Neuronal stem cell (in vitro differentiated cells): ENCODE measurements around the gene DMD.

Experiments
- DNase-seq: peaks from one replicate; pipeline ENCODE4 v3.0.0-alpha.2; 2013; ENCODE audit warnings: low spot score
- H2AFZ ChIP-seq: one replicate; pipeline ENCODE4 v1.6.1; 2013; ENCODE audit warnings: mild to moderate bottlenecking, low read length, inconsistent platforms
- H2AK5ac ChIP-seq: 2 replicates; pipeline ENCODE4 v1.6.1; 2013; ENCODE audit warnings: low read depth, mild to moderate bottlenecking, inconsistent platforms, low read length, moderate library complexity, mixed read lengths
- H2BK120ac ChIP-seq: 2 replicates; pipeline ENCODE4 v1.6.1; 2013; ENCODE audit warnings: low read depth, mild to moderate bottlenecking, inconsistent platforms, low read length, moderate library complexity, mixed read lengths
- H2BK12ac ChIP-seq: one replicate; pipeline ENCODE4 v1.6.1; 2013; ENCODE audit warnings: low read length, inconsistent platforms
- H2BK15ac ChIP-seq: 2 replicates; pipeline ENCODE4 v1.6.1; 2013; ENCODE audit warnings: mild to moderate bottlenecking, low read length, inconsistent platforms, mixed read lengths
- H2BK5ac ChIP-seq: one replicate; pipeline ENCODE4 v1.6.1; 2013; ENCODE audit warnings: inconsistent platforms, mild to moderate bottlenecking, low read length, moderate library complexity
- H3K14ac ChIP-seq: one replicate; pipeline ENCODE4 v1.6.1; 2013; ENCODE audit warnings: low read length, inconsistent platforms
- H3K18ac ChIP-seq: 2 replicates; pipeline ENCODE4 v1.6.1; 2013; ENCODE audit warnings: low read length, inconsistent platforms
- H3K23ac ChIP-seq: 2 replicates; pipeline ENCODE4 v1.6.1; 2013; ENCODE audit warnings: low read depth, mild to moderate bottlenecking, mixed read lengths, low read length, inconsistent platforms; ENCODE audit not compliant: poor library complexity
- H3K27ac ChIP-seq: replicated peaks from 3 replicates; pipeline ENCODE4 v1.5.1; 2013; ENCODE audit warnings: low read length, inconsistent platforms
- H3K27me3 ChIP-seq, 3 experiments: 2 replicates each; pipeline ENCODE4 v1.6.1; 2013; ENCODE audit warnings: low read length in 3 of 3, mild to moderate bottlenecking in 2 of 3, inconsistent platforms in 1 of 3, low read depth in 1 of 3, mixed read lengths in 1 of 3, moderate library complexity in 1 of 3; ENCODE audit not compliant: control insufficient read depth in 3 of 3, insufficient read depth in 3 of 3
- H3K36me3 ChIP-seq, 2 donors: replicated peaks in 1 of 2; 2 replicates each; pipeline ENCODE4 v1.6.1; 2013; ENCODE audit warnings: low read length in 2 of 2; ENCODE audit not compliant: control insufficient read depth in 2 of 2, insufficient read depth in 2 of 2
- H3K4ac ChIP-seq: 2 replicates; pipeline ENCODE4 v1.6.1; 2013; ENCODE audit warnings: inconsistent platforms, mild to moderate bottlenecking, low read length, moderate library complexity
- H3K4me1 ChIP-seq, 2 donors: 1 replicate in 1 of 2; 2 replicates in 1 of 2; pipeline ENCODE4 v1.6.1; 2013; ENCODE audit warnings: low read length in 2 of 2, low read depth in 1 of 2; ENCODE audit not compliant: control insufficient read depth in 2 of 2, insufficient read depth in 1 of 2
- H3K4me2 ChIP-seq: one replicate; pipeline ENCODE4 v1.6.1; 2013; ENCODE audit warnings: mild to moderate bottlenecking, low read length, inconsistent platforms; ENCODE audit not compliant: insufficient read depth, poor library complexity, severe bottlenecking
- H3K4me3 ChIP-seq, 2 donors: 2 replicates each; pipeline ENCODE4 v1.5.1; 2013; ENCODE audit warnings: low read length in 2 of 2, mild to moderate bottlenecking in 2 of 2, inconsistent platforms in 1 of 2, moderate library complexity in 1 of 2
- H3K79me1 ChIP-seq: one replicate; pipeline ENCODE4 v1.6.1; 2013; ENCODE audit warnings: low read depth, mild to moderate bottlenecking, inconsistent platforms, low read length, moderate library complexity
- H3K9ac ChIP-seq: one replicate; pipeline ENCODE4 v1.6.1; 2013; ENCODE audit warnings: mild to moderate bottlenecking, low read depth, low read length, inconsistent platforms; ENCODE audit not compliant: poor library complexity
- H3K9me3 ChIP-seq, 2 donors: replicated peaks in 1 of 2; 2 replicates each; pipeline versions ENCODE3 to v1.6.1; 2013; ENCODE audit warnings: low read length in 2 of 2, mild to moderate bottlenecking in 2 of 2, inconsistent platforms in 1 of 2, low read depth in 1 of 2, mixed read lengths in 1 of 2, moderate library complexity in 1 of 2; ENCODE audit not compliant: control insufficient read depth in 2 of 2, insufficient read depth in 1 of 2
- H4K8ac ChIP-seq: one replicate; pipeline ENCODE4 v1.6.1; 2013; ENCODE audit warnings: low read depth, mild to moderate bottlenecking, inconsistent platforms, low read length, moderate library complexity
- H4K91ac ChIP-seq: one replicate; pipeline ENCODE4 v1.6.1; 2013; ENCODE audit warnings: low read length, low read depth, mild to moderate bottlenecking, inconsistent platforms; ENCODE audit not compliant: poor library complexity
- WGBS, 2 donors: extraction: QIAGEN DNeasy Blood & Tissue Kit; methylation state at CpG; one replicate each; pipeline ENCODE4 v1.1.7; 2013; ENCODE audit warnings: missing lambda C conversion rate in 2 of 2, mixed read lengths in 1 of 2; ENCODE audit not compliant: insufficient read length in 2 of 2, insufficient replicate concordance in 1 of 2; ENCODE audit errors: extremely low coverage in 2 of 2; 5-methylcytosine and 5-hydroxymethylcytosine counted together

Gene DMD

DNA sequence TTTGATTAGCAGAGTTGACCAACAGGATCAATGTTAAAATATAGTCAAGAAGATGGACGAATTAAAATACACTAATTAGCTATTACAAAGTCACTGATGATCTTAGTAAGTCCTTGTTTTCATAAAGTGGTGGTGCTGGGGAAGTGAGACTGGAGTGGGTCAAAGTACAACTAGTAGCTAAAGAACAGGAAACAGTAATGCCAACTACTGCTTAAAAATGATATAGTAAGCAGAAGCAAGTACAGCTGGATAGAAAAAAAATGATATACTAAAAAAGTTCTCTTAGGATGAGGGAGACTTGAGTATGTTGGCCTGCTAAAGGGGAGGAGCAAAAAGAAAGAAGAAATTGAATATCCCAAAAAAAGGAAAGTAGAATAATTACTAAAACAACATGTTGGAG is 1558.7 kb downstream of the DMD start:
- Histone ChIP-seq H3K23ac (no peak overlapping the region), H3K4ac (no peak overlapping the region), H3K27ac (no peak overlapping the region), H4K91ac (no peak overlapping the region), H3K36me3 (no peaks in the 10 kb centered on the region), H3K4me3 (no peak overlapping the region), H2AK5ac (no peak overlapping the region), H3K9me3 (peaks cover 0 to 3% of the 10 kb centered on the region in 2 donors), H3K79me1 (no peaks in the 10 kb centered on the region), H3K4me2 (no peak overlapping the region), H2BK120ac (no peak overlapping the region), H2BK15ac (no peak overlapping the region), H3K14ac (no peak overlapping the region), H3K9ac (no peak overlapping the region), H4K8ac (no peak overlapping the region), H3K4me1 (no peaks in the 10 kb centered on the region), H2AFZ (no peak overlapping the region), H2BK12ac (no peak overlapping the region), H2BK5ac (no peak overlapping the region), H3K27me3 (no peaks in the 10 kb centered on the region), H3K18ac (no peak overlapping the region)
- DNase-seq: no peak
- no CpG with 5 or more reads among the region's 1 CpG for WGBS, 2 donors

DNA sequence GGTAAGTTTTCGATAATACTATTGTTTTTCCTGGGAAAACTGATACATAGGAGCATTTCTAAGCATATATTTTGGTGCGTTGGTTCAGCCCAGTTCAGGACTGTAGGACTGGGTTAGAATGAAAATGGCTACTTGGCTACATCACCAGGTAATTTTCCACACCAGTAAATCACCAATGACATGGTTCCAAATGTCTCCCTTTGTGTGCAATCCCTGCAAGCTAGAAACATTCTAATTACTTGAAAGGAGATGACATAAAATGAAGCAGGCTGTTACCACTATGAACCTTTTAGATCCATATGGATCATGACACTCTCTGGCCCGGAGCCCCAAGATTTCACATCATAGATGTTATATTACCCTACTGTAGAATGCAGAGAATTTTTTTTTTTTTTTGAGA is 1562.1 kb downstream of the DMD start:
- Histone ChIP-seq H2BK120ac (no peak overlapping the region), H3K4ac (no peak overlapping the region), H3K18ac (no peak overlapping the region), H2AK5ac (no peak overlapping the region), H3K14ac (no peak overlapping the region), H3K9ac (no peak overlapping the region), H2BK5ac (no peak overlapping the region), H3K27me3 (no peaks in the 10 kb centered on the region), H4K8ac (no peak overlapping the region), H2AFZ (no peak overlapping the region), H3K4me2 (no peak overlapping the region), H3K36me3 (no peaks in the 10 kb centered on the region), H3K79me1 (no peaks in the 10 kb centered on the region), H3K4me3 (no peak overlapping the region), H3K9me3 (no peaks in the 10 kb centered on the region), H4K91ac (no peak overlapping the region), H2BK12ac (no peak overlapping the region), H3K23ac (no peak overlapping the region), H3K27ac (no peak overlapping the region), H2BK15ac (no peak overlapping the region), H3K4me1 (no peaks in the 10 kb centered on the region)
- no peak for DNase-seq
- no CpG with 5 or more reads among the region's 3 CpGs for WGBS, 2 donors

DNA sequence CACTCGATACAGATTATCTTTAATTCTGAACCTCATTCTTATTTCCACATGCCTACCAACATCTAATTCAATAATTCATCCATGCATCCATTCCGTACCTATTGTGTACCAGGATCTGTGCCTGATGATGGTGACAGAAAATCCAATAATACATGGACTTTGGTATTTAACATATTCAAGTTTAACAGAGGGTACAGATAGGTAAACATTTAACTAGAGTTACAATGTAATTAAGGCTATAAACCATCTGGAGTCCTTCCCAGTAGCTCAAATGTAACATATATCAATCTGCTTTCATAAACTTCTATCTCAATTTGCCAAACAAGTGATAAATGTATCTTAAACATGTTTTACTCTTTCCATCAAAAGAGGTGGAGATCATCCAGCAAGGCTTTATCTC is 1578.0 kb downstream of the DMD start:
- Histone ChIP-seq H2BK12ac (no peak overlapping the region), H3K18ac (no peak overlapping the region), H2AK5ac (no peak overlapping the region), H3K27ac (no peak overlapping the region), H3K14ac (no peak overlapping the region), H3K79me1 (no peaks in the 10 kb centered on the region), H2BK120ac (no peak overlapping the region), H3K23ac (no peak overlapping the region), H3K4me1 (peaks cover 0 to 4% of the 10 kb centered on the region in 2 donors), H2BK5ac (no peak overlapping the region), H3K4ac (no peak overlapping the region), H2BK15ac (no peak overlapping the region), H2AFZ (no peak overlapping the region), H3K27me3 (no peaks in the 10 kb centered on the region), H4K8ac (no peak overlapping the region), H4K91ac (no peak overlapping the region), H3K9me3 (no peaks in the 10 kb centered on the region), H3K4me3 (no peak overlapping the region), H3K36me3 (no peaks in the 10 kb centered on the region), H3K9ac (no peak overlapping the region), H3K4me2 (no peak overlapping the region)
- DNase-seq: no peak
- no CpG with 5 or more reads among the region's 2 CpGs for WGBS, 2 donors

DNA sequence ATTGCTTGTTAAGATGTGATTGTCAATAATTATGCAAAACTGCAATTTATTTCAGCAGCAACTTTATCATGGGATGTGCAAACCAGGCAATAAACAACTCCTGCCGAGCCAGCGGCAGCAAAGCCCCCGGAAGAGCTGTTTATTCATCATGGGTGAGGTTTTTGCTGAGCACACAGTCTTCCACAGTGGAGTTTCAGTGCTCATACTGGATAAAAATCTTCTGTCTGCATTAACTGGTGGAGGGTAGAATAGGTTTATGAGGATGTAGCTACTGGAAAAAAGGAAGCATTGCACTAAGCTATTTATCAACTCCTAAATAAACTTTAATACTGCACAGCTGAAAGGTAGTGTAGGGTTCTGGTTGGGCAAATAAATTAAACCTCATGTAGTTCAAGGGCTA is 1582.2 kb downstream of the DMD start:
- no peak overlapping the region for H2BK120ac ChIP-seq
- H3K18ac ChIP-seq: no peak overlapping the region
- no peaks in the 10 kb centered on the region for H3K9me3 ChIP-seq
- H2BK12ac ChIP-seq: no peak overlapping the region
- H3K14ac ChIP-seq: no peak overlapping the region
- H2AFZ ChIP-seq: no peak overlapping the region
- H3K27me3 ChIP-seq: no peaks in the 10 kb centered on the region
- no peak for DNase-seq
- no peak overlapping the region for H2AK5ac ChIP-seq
- no peak overlapping the region for H2BK5ac ChIP-seq
- H4K91ac ChIP-seq: no peak overlapping the region
- H4K8ac ChIP-seq: no peak overlapping the region
- H3K4me1 ChIP-seq: peaks cover 0 to 8% of the 10 kb centered on the region in 2 donors
- H3K9ac ChIP-seq: no peak overlapping the region
- no peak overlapping the region for H3K4ac ChIP-seq
- no peak overlapping the region for H3K23ac ChIP-seq
- H3K4me2 ChIP-seq: no peak overlapping the region
- no peaks in the 10 kb centered on the region for H3K36me3 ChIP-seq
- no peaks in the 10 kb centered on the region for H3K79me1 ChIP-seq
- H3K27ac ChIP-seq: no peak overlapping the region
- WGBS, 2 donors: no CpG with 5 or more reads among the region's 3 CpGs
- no peak overlapping the region for H2BK15ac ChIP-seq
- no peak overlapping the region for H3K4me3 ChIP-seq
